HepG2 (cell line): ENCODE results near the gene OTOP3. TPM values are rescaled to one million over a fixed set of nuclear protein-coding genes. Genes with fewer than 3 reads are reported as not detected.

Experiments used
- AKAP8 ChIP-seq: sonication (generic); formaldehyde crosslinking; IDR thresholded peaks from 2 replicates; pipeline ENCODE4 v1.5.1; 2020; ENCODE audit warnings: mild to moderate bottlenecking, missing genetic modification reagents
- ATF7-NPFF ChIP-seq: sonication (generic); formaldehyde crosslinking; IDR thresholded peaks from 2 replicates; pipeline ENCODE4 v1.8.1; 2023; ENCODE audit warnings: mild to moderate bottlenecking, low read depth, missing genetic modification reagents, moderate library complexity
- HDAC2 ChIP-seq: sonication (generic); formaldehyde crosslinking; IDR thresholded peaks from 2 replicates; pipeline ENCODE4 v1.4.0; 2020; ENCODE audit warnings: missing genetic modification reagents
- KLF6 ChIP-seq: IDR thresholded peaks from 2 replicates; pipeline ENCODE4 v1.8.0; 2016; ENCODE audit warnings: missing biosample characterization, missing genetic modification reagents
- MEF2D ChIP-seq: sonication (generic); formaldehyde crosslinking; IDR thresholded peaks from 2 replicates; pipeline ENCODE4 v1.5.1; 2020; ENCODE audit warnings: mild to moderate bottlenecking, missing genetic modification reagents
- NPAS2 ChIP-seq: sonication (generic); formaldehyde crosslinking; IDR thresholded peaks from 2 replicates; pipeline ENCODE4 v1.8.0; 2022; ENCODE audit warnings: mild to moderate bottlenecking, missing genetic modification reagents, borderline replicate concordance
- SNRNP70 ChIP-seq: fragments of 200-400 bp; formaldehyde crosslinking; IDR thresholded peaks from 2 replicates; pipeline ENCODE4 v1.6.1; 2017; ENCODE audit warnings: mild to moderate bottlenecking, low read depth, low read length, moderate library complexity
- TP53 ChIP-seq: sonication (generic); formaldehyde crosslinking; conservative IDR thresholded peaks from 2 replicates; pipeline ENCODE4 v1.4.0; 2020; ENCODE audit warnings: missing genetic modification reagents
- ZFP37 ChIP-seq: sonication (generic); formaldehyde crosslinking; IDR thresholded peaks from 2 replicates; pipeline ENCODE4 v1.4.0; 2020; ENCODE audit warnings: missing genetic modification reagents, borderline replicate concordance
- ZNF124 ChIP-seq: sonication (generic); formaldehyde crosslinking; IDR thresholded peaks from 2 replicates; pipeline ENCODE4 v1.4.0; 2020; ENCODE audit warnings: missing genetic modification reagents
- ZNF749 ChIP-seq: sonication (generic); formaldehyde crosslinking; IDR thresholded peaks from 2 replicates; pipeline ENCODE4 v1.8.0; 2022; ENCODE audit warnings: mild to moderate bottlenecking, missing genetic modification reagents, moderate library complexity, borderline replicate concordance
- polyA plus RNA-seq, 8 experiments: library from polyadenylated mRNA; depleted of rRNA in 3 of 8; stranded (reverse) in 7 of 8; unstranded in 1 of 8; fragments of >200 nt; fragmentation: Illumina TruSeq in 4 of 8; extraction: Trizol in 4 of 8; gene quantifications; 2 replicates each; pipeline versions ENCODE4 v1.2.1 to v1.2.3, GENCODE V29; 2011 to 2016; ENCODE audit warnings: low read depth in 4 of 8, missing spikeins in 1 of 8, mixed read lengths in 1 of 8; ENCODE audit not compliant: insufficient read depth in 1 of 8
- total RNA-seq, 5 experiments: library from RNA; depleted of rRNA; stranded (reverse); fragments of >200 nt; fragmentation: Illumina TruSeq; extraction: Trizol; gene quantifications; 2 replicates each; pipeline ENCODE4 v1.2.3, GENCODE V29; 2016; ENCODE audit warnings: low read depth in 1 of 5
- TF ChIP-seq, protein P1 (sequence below): IDR thresholded peaks from 2 replicates; pipeline ENCODE4 v1.6.1; 2012; ENCODE audit warnings: low read length, improper control_type of control experiment
- TF ChIP-seq, protein P2 (sequence below): IDR thresholded peaks from 2 replicates; pipeline ENCODE4 v1.6.1; 2016
- TF ChIP-seq, protein P3 (sequence below), 2 experiments: fragments of 450-650 bp in 1 of 2; sonication (generic) in 1 of 2; formaldehyde crosslinking; IDR thresholded peaks; 2 replicates each; pipeline versions ENCODE4 v1.5.0 to v1.8.0; 2020 to 2022; ENCODE audit warnings: mild to moderate bottlenecking in 1 of 2, missing genetic modification reagents in 1 of 2
- TF ChIP-seq, protein P4 (sequence below): sonication (generic); formaldehyde crosslinking; IDR thresholded peaks from 2 replicates; pipeline ENCODE4 v1.5.1; 2020; ENCODE audit warnings: mild to moderate bottlenecking, moderate library complexity, missing genetic modification reagents
- TF ChIP-seq, protein P5 (sequence below): sonication (generic); formaldehyde crosslinking; conservative IDR thresholded peaks from 2 replicates; pipeline ENCODE4 v1.8.0; 2022; ENCODE audit warnings: missing genetic modification reagents
- TF ChIP-seq, protein P6 (sequence below): sonication (generic); formaldehyde crosslinking; IDR thresholded peaks from 2 replicates; pipeline ENCODE4 v1.5.1; 2020; ENCODE audit warnings: missing genetic modification reagents, mild to moderate bottlenecking, borderline replicate concordance

Gene OTOP3
- total and polyA plus RNA-seq, 2 of the 13 experiments (the other 11 are each of a cell fraction or from before 2014, with no cell fraction given) = not detected

DNA sequence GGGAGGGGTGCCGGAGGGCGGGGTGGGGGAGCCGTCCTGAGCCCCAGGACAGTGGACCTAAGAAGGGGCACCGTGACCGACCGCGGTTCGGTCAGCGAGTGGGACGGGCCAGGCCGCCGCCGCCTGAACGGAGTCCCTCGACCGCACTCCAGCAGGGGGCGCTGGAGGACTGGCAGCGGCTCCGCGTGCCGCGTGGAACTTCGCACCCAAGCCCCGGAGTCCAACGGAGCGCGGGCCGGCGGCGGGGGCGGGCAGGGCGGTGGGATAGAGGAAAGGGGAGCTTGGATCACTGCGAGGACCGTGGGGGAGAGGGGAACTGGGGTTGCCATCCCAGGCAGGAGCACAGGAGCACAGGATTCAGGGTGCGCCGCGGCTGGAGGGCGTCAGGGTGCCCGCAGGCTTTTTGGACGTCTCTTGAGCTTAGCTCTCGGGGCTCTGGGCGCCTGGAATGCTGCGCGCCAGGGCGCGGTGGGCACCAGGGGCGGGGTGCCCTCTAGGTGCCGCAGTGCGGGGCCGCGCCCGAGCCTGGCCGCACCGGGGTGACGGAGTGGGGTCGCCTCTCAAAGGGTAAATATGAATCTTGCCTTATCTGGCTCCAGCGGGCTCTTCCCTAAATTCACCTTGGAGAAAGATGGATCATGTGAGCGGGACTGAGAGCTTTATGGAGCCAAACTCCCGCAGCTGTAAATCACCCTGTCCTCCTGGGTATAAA, 12.0 kb upstream of the OTOP3 start (continued):
- TF ChIP-seq ATF7-NPFF (CRISPR knock-in tag) (peak; percentile 91), AKAP8 (CRISPR knock-in tag) (no peak), KLF6 (CRISPR knock-in tag) (peak; percentile 77; the same call in 1 of the 2 replicates), ZNF124 (CRISPR knock-in tag) (0 out of 2 replicates have a peak, but pooled peaks have one; percentile 39), NPAS2 (CRISPR knock-in tag) (no peak), ZFP37 (no peak), SNRNP70 (no peak), HDAC2 (CRISPR knock-in tag) (peak; percentile 41; the same call in 1 of the 2 replicates), MEF2D (CRISPR knock-in tag) (no peak), TP53 (no peak), ZNF749 (CRISPR knock-in tag) (0 out of 2 replicates have a peak, but pooled peaks have one; percentile 73)
- TF ChIP-seq, protein P1, sequence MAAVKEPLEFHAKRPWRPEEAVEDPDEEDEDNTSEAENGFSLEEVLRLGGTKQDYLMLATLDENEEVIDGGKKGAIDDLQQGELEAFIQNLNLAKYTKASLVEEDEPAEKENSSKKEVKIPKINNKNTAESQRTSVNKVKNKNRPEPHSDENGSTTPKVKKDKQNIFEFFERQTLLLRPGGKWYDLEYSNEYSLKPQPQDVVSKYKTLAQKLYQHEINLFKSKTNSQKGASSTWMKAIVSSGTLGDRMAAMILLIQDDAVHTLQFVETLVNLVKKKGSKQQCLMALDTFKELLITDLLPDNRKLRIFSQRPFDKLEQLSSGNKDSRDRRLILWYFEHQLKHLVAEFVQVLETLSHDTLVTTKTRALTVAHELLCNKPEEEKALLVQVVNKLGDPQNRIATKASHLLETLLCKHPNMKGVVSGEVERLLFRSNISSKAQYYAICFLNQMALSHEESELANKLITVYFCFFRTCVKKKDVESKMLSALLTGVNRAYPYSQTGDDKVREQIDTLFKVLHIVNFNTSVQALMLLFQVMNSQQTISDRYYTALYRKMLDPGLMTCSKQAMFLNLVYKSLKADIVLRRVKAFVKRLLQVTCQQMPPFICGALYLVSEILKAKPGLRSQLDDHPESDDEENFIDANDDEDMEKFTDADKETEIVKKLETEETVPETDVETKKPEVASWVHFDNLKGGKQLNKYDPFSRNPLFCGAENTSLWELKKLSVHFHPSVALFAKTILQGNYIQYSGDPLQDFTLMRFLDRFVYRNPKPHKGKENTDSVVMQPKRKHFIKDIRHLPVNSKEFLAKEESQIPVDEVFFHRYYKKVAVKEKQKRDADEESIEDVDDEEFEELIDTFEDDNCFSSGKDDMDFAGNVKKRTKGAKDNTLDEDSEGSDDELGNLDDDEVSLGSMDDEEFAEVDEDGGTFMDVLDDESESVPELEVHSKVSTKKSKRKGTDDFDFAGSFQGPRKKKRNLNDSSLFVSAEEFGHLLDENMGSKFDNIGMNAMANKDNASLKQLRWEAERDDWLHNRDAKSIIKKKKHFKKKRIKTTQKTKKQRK = no peak
- TF ChIP-seq, protein P2, sequence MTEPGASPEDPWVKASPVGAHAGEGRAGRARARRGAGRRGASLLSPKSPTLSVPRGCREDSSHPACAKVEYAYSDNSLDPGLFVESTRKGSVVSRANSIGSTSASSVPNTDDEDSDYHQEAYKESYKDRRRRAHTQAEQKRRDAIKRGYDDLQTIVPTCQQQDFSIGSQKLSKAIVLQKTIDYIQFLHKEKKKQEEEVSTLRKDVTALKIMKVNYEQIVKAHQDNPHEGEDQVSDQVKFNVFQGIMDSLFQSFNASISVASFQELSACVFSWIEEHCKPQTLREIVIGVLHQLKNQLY = no peak
- TF ChIP-seq, protein P3, sequence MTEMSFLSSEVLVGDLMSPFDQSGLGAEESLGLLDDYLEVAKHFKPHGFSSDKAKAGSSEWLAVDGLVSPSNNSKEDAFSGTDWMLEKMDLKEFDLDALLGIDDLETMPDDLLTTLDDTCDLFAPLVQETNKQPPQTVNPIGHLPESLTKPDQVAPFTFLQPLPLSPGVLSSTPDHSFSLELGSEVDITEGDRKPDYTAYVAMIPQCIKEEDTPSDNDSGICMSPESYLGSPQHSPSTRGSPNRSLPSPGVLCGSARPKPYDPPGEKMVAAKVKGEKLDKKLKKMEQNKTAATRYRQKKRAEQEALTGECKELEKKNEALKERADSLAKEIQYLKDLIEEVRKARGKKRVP (CRISPR knock-in tag; IDR thresholded peaks at IDR 0.05) = peak in 1 of 2 experiments; percentile 24; a peak in 1 of 4 replicates
- TF ChIP-seq, protein P4, sequence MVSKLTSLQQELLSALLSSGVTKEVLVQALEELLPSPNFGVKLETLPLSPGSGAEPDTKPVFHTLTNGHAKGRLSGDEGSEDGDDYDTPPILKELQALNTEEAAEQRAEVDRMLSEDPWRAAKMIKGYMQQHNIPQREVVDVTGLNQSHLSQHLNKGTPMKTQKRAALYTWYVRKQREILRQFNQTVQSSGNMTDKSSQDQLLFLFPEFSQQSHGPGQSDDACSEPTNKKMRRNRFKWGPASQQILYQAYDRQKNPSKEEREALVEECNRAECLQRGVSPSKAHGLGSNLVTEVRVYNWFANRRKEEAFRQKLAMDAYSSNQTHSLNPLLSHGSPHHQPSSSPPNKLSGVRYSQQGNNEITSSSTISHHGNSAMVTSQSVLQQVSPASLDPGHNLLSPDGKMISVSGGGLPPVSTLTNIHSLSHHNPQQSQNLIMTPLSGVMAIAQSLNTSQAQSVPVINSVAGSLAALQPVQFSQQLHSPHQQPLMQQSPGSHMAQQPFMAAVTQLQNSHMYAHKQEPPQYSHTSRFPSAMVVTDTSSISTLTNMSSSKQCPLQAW = no peak
- TF ChIP-seq, protein P5, sequence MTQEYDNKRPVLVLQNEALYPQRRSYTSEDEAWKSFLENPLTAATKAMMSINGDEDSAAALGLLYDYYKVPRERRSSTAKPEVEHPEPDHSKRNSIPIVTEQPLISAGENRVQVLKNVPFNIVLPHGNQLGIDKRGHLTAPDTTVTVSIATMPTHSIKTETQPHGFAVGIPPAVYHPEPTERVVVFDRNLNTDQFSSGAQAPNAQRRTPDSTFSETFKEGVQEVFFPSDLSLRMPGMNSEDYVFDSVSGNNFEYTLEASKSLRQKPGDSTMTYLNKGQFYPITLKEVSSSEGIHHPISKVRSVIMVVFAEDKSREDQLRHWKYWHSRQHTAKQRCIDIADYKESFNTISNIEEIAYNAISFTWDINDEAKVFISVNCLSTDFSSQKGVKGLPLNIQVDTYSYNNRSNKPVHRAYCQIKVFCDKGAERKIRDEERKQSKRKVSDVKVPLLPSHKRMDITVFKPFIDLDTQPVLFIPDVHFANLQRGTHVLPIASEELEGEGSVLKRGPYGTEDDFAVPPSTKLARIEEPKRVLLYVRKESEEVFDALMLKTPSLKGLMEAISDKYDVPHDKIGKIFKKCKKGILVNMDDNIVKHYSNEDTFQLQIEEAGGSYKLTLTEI (CRISPR knock-in tag) = no peak
- TF ChIP-seq, protein P6, sequence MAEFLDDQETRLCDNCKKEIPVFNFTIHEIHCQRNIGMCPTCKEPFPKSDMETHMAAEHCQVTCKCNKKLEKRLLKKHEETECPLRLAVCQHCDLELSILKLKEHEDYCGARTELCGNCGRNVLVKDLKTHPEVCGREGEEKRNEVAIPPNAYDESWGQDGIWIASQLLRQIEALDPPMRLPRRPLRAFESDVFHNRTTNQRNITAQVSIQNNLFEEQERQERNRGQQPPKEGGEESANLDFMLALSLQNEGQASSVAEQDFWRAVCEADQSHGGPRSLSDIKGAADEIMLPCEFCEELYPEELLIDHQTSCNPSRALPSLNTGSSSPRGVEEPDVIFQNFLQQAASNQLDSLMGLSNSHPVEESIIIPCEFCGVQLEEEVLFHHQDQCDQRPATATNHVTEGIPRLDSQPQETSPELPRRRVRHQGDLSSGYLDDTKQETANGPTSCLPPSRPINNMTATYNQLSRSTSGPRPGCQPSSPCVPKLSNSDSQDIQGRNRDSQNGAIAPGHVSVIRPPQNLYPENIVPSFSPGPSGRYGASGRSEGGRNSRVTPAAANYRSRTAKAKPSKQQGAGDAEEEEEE = no peak
